HEK293 (cell line): ENCODE measurements around the gene PPP1R18.

Experiments used
- CTCF ChIA-PET: fragments of 350-600 bp; formaldehyde crosslinking; extraction: SDS; loops from one replicate; lab custom pipeline; 2021; ENCODE audit warnings: antibody characterized with exemption; lab: Yijun Ruan, JAX
- POLR2A ChIA-PET: fragments of 300-600 bp; formaldehyde crosslinking; extraction: SDS; loops from one replicate; lab custom pipeline; 2020; ENCODE audit warnings: antibody characterized with exemption, inconsistent platforms; lab: Yijun Ruan, JAX
- H3K27ac ChIP-seq: fragments of 200-500 bp; sonication (Bioruptor generic); 2 replicates; pipeline ENCODE4 v1.5.1; 2014; ENCODE audit warnings: low read depth, low read length, control low read depth, inconsistent platforms; ENCODE audit errors: extremely low read depth
- H3K36me3 ChIP-seq, 2 experiments: fragments of 200-500 bp in 1 of 2; sonication (Bioruptor generic) in 1 of 2; 1 replicate in 1 of 2; 2 replicates in 1 of 2; pipeline ENCODE4 v1.5.1; 2014 to 2017; ENCODE audit warnings: inconsistent platforms in 2 of 2, low read length in 2 of 2; ENCODE audit not compliant: control insufficient read depth in 2 of 2, insufficient read depth in 1 of 2
- H3K4me1 ChIP-seq: fragments of 200-500 bp; sonication (Bioruptor generic); 2 replicates; pipeline ENCODE4 v1.5.1; 2014; ENCODE audit warnings: mild to moderate bottlenecking, low read length, inconsistent platforms; ENCODE audit not compliant: control insufficient read depth, insufficient read depth
- H3K4me3 ChIP-seq: 2 replicates; pipeline ENCODE4 v1.5.1; 2011; ENCODE audit warnings: low read depth, mild to moderate bottlenecking, control low read depth, low read length, moderate library complexity
- H3K9me3 ChIP-seq: fragments of 200-500 bp; sonication (Bioruptor generic); 2 replicates; pipeline ENCODE4 v1.5.1; 2014; ENCODE audit warnings: low read depth, low read length, inconsistent platforms; ENCODE audit not compliant: control insufficient read depth, insufficient read depth
- EGR2 ChIP-seq: fragments of 450-650 bp; formaldehyde crosslinking; IDR thresholded peaks from 2 replicates; pipeline ENCODE4 v1.5.1; 2016; ENCODE audit warnings: low read depth, missing biosample characterization, missing genetic modification characterization
- GLIS1 ChIP-seq: fragments of 450-650 bp; formaldehyde crosslinking; IDR thresholded peaks from 2 replicates; pipeline ENCODE4 v1.5.1; 2016; ENCODE audit warnings: missing biosample characterization, missing genetic modification characterization
- HOXD13 ChIP-seq: sonication (generic); formaldehyde crosslinking; IDR thresholded peaks from 2 replicates; pipeline ENCODE4 v1.8.0; 2022; ENCODE audit warnings: missing genetic modification reagents, borderline replicate concordance
- KLF8 ChIP-seq: fragments of 450-650 bp; formaldehyde crosslinking; IDR thresholded peaks from 2 replicates; pipeline ENCODE4 v1.5.1; 2016; ENCODE audit warnings: missing biosample characterization, missing genetic modification characterization
- KLF9 ChIP-seq: fragments of 450-650 bp; formaldehyde crosslinking; IDR thresholded peaks from 2 replicates; pipeline ENCODE4 v1.5.1; 2016; ENCODE audit warnings: missing biosample characterization, missing genetic modification characterization, low read depth
- OVOL3 ChIP-seq: fragments of 450-650 bp; formaldehyde crosslinking; IDR thresholded peaks from 2 replicates; pipeline ENCODE4 v1.5.1; 2016; ENCODE audit warnings: missing biosample characterization, missing genetic modification characterization
- PRDM1 ChIP-seq: fragments of 450-650 bp; formaldehyde crosslinking; IDR thresholded peaks from 2 replicates; pipeline ENCODE4; 2016; ENCODE audit warnings: missing biosample characterization, missing genetic modification characterization
- REPIN1 ChIP-seq: fragments of 450-650 bp; formaldehyde crosslinking; IDR thresholded peaks from 2 replicates; pipeline ENCODE4 v1.5.1; 2017; ENCODE audit warnings: missing biosample characterization, missing genetic modification characterization, low read depth
- YY1 ChIP-seq: fragments of 450-650 bp; formaldehyde crosslinking; IDR thresholded peaks from 2 replicates; pipeline ENCODE4 v1.5.1; 2018; ENCODE audit warnings: missing biosample characterization, missing genetic modification characterization
- YY2 ChIP-seq: fragments of 450-650 bp; formaldehyde crosslinking; IDR thresholded peaks from 2 replicates; pipeline ENCODE4 v1.5.1; 2016; ENCODE audit warnings: missing biosample characterization, missing genetic modification characterization
- ZBTB48 ChIP-seq: fragments of 450-650 bp; formaldehyde crosslinking; IDR thresholded peaks from 2 replicates; pipeline ENCODE4 v1.5.1; 2016; ENCODE audit warnings: missing biosample characterization, missing genetic modification characterization
- ZBTB7A ChIP-seq: fragments of 450-650 bp; formaldehyde crosslinking; IDR thresholded peaks from 2 replicates; pipeline ENCODE4 v1.5.1; 2016; ENCODE audit warnings: low read depth, missing biosample characterization, missing genetic modification characterization
- ZFP37 ChIP-seq: fragments of 450-650 bp; formaldehyde crosslinking; IDR thresholded peaks from 2 replicates; pipeline ENCODE4 v1.5.1; 2016; ENCODE audit warnings: missing biosample characterization, missing genetic modification characterization
- ZFP69B ChIP-seq: fragments of 450-650 bp; formaldehyde crosslinking; IDR thresholded peaks from 2 replicates; pipeline ENCODE4 v1.5.1; 2016; ENCODE audit warnings: missing biosample characterization, missing genetic modification characterization
- ZNF121 ChIP-seq: fragments of 450-650 bp; formaldehyde crosslinking; IDR thresholded peaks from 2 replicates; pipeline ENCODE4 v1.5.1; 2016; ENCODE audit warnings: missing biosample characterization, missing genetic modification characterization
- ZNF155 ChIP-seq: fragments of 450-650 bp; formaldehyde crosslinking; IDR thresholded peaks from 2 replicates; pipeline ENCODE4 v1.5.1; 2016; ENCODE audit warnings: missing biosample characterization, missing genetic modification characterization
- ZNF16 ChIP-seq: fragments of 450-650 bp; formaldehyde crosslinking; IDR thresholded peaks from 2 replicates; pipeline ENCODE4 v1.5.1; 2016; ENCODE audit warnings: low read depth, missing biosample characterization, missing genetic modification characterization
- ZNF26 ChIP-seq: fragments of 450-650 bp; formaldehyde crosslinking; IDR thresholded peaks from 2 replicates; pipeline ENCODE4 v1.5.1; 2016; ENCODE audit warnings: missing biosample characterization, missing genetic modification characterization
- ZNF37A ChIP-seq: fragments of 450-650 bp; IDR thresholded peaks from 2 replicates; pipeline ENCODE4 v1.5.1; 2018; ENCODE audit warnings: missing biosample characterization, missing genetic modification characterization
- ZNF521 ChIP-seq: fragments of 450-650 bp; formaldehyde crosslinking; IDR thresholded peaks from 2 replicates; pipeline ENCODE4 v1.5.1; 2017; ENCODE audit warnings: missing biosample characterization, mild to moderate bottlenecking, missing genetic modification characterization
- ZNF660 ChIP-seq: fragments of 450-650 bp; IDR thresholded peaks from 2 replicates; pipeline ENCODE4 v1.5.1; 2018; ENCODE audit warnings: missing biosample characterization, mild to moderate bottlenecking, missing genetic modification characterization
- ZNF768 ChIP-seq: fragments of 450-650 bp; formaldehyde crosslinking; IDR thresholded peaks from 2 replicates; pipeline ENCODE4 v1.5.1; 2018; ENCODE audit warnings: missing biosample characterization, mild to moderate bottlenecking, missing genetic modification characterization
- ZNF791 ChIP-seq: fragments of 450-650 bp; formaldehyde crosslinking; IDR thresholded peaks from 2 replicates; pipeline ENCODE4 v1.5.1; 2016; ENCODE audit warnings: missing biosample characterization, missing genetic modification characterization
- ZSCAN23 ChIP-seq: fragments of 450-650 bp; formaldehyde crosslinking; IDR thresholded peaks from 2 replicates; pipeline ENCODE4 v1.5.1; 2016; ENCODE audit warnings: missing biosample characterization, missing genetic modification characterization
- TF ChIP-seq, protein P1 (sequence below): fragments of 450-650 bp; formaldehyde crosslinking; IDR thresholded peaks from 2 replicates; pipeline ENCODE4 v1.5.1; 2016; ENCODE audit warnings: missing biosample characterization, missing genetic modification characterization, low read depth
- TF ChIP-seq, protein P2 (sequence below): fragments of 450-650 bp; formaldehyde crosslinking; IDR thresholded peaks from 2 replicates; pipeline ENCODE4 v1.5.1; 2016; ENCODE audit warnings: missing biosample characterization, missing genetic modification characterization
- TF ChIP-seq, protein P3 (sequence below): fragments of 450-650 bp; formaldehyde crosslinking; conservative IDR thresholded peaks from 2 replicates; pipeline ENCODE4 v1.5.1; 2016; ENCODE audit warnings: low read depth, missing biosample characterization, missing genetic modification characterization

PPP1R18 gene

DNA sequence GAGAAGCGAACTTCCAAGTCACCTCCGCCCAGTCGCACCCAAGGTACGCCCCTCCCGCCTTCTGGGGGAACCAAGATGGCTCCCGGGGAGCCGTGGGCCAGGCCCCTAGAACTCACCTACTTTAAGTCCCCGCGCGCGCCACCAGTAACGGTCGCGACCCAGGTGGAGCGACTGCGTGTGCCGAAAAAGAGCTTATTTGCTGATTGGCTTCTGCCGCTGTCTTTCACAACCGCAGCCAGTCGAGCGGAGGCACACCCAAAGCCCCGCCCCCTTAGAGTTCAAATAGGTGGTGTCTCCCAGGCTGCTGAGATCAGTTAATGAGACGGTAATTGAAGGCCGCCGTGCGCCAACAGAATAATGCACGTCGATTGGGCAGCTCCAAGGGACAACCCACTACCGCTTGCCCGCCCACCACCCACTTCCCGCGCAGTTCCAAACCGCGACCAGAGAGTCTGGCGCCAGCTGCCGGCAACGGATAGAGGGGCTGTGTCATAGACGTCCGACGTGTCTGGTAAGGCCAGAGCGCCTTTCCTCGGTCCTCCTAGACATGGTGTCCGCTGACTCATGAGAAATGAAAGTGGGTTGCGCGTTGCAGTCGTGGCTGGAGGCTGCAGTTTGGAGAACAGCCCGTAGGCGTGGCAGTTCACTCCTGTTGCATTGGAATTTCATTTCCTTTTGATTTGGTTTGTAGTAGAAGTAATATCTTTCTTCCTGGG, 30.8 kb upstream of the PPP1R18 start, which contains the start of gene MDC1 (continued):
- TF ChIP-seq ZNF26 (tag by site-specific recombination): no peak
- peak; percentile 82 for TF ChIP-seq KLF9 (tag by site-specific recombination)
- peak; percentile 84 for TF ChIP-seq EGR2 (tag by site-specific recombination)
- peak; percentile 97 for TF ChIP-seq ZBTB48 (tag by site-specific recombination)
- peak; percentile 91 for TF ChIP-seq YY1
- TF ChIP-seq, protein P1, sequence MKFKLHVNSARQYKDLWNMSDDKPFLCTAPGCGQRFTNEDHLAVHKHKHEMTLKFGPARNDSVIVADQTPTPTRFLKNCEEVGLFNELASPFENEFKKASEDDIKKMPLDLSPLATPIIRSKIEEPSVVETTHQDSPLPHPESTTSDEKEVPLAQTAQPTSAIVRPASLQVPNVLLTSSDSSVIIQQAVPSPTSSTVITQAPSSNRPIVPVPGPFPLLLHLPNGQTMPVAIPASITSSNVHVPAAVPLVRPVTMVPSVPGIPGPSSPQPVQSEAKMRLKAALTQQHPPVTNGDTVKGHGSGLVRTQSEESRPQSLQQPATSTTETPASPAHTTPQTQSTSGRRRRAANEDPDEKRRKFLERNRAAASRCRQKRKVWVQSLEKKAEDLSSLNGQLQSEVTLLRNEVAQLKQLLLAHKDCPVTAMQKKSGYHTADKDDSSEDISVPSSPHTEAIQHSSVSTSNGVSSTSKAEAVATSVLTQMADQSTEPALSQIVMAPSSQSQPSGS (tag by site-specific recombination): peak; percentile 59; the same call in 1 of the 2 replicates
- no peak for TF ChIP-seq ZNF791
- TF ChIP-seq ZNF37A (tag by site-specific recombination): no peak
- peak; percentile 85 for TF ChIP-seq GLIS1 (tag by site-specific recombination)
- TF ChIP-seq ZBTB7A: peak; percentile 90
- peak; percentile 28; the same call in 1 of the 2 replicates for TF ChIP-seq REPIN1 (tag by site-specific recombination)
- no peak for TF ChIP-seq ZNF155 (tag by site-specific recombination)
- peak; percentile 95 for TF ChIP-seq PRDM1
- no peak for TF ChIP-seq ZNF768 (tag by site-specific recombination)
- TF ChIP-seq KLF8 (tag by site-specific recombination): peak; percentile 95
- no peak; the same call in 1 of the 2 replicates for TF ChIP-seq OVOL3
- peak; percentile 75; the same call in 1 of the 2 replicates for TF ChIP-seq HOXD13 (CRISPR knock-in tag)

DNA sequence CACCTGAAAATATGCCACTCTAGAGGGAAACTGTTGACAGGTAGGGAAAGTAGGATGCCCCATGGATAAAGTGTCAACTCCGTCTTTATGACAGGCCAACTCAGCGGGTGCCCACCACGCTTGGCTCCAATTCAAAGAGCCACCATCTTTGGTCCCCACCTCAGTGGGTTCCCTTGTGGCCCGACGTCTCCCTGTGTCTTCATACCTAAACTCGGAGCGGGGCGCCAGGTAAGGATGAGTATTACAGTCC, 30.4 kb upstream of the PPP1R18 start:
- H3K36me3 ChIP-seq: peaks cover 14 to 45% of the 10 kb centered on the region in 2 experiments
- no peaks in the 10 kb centered on the region for H3K9me3 ChIP-seq
- H3K27ac ChIP-seq: peak overlapping the region; percentile 88
- ChIA-PET POLR2A (interaction anchor here (0.6 to 10.1 kb wide), 29 partner anchors 9 to 1111 kb away, joined by 3 to 235 read pairs (median 7); partner anchors contain the start of genes ABCF1, ATAT1, C6orf136 and DHX16), CTCF (interaction anchor here (0.9 to 18.7 kb wide), 5 partner anchors 14 to 40 kb away, joined by 3 to 692 read pairs (median 5); partner anchors contain the start of genes DHX16 and NRM)
- peak overlapping the region; percentile 72 for H3K4me3 ChIP-seq
- peaks cover 6% of the 10 kb centered on the region for H3K4me1 ChIP-seq
- TF ChIP-seq ZNF121: peak; percentile 75; the same call in 1 of the 2 replicates
- TF ChIP-seq ZNF16 (tag by site-specific recombination): peak; percentile 30; the same call in 1 of the 2 replicates
- TF ChIP-seq, protein P2, sequence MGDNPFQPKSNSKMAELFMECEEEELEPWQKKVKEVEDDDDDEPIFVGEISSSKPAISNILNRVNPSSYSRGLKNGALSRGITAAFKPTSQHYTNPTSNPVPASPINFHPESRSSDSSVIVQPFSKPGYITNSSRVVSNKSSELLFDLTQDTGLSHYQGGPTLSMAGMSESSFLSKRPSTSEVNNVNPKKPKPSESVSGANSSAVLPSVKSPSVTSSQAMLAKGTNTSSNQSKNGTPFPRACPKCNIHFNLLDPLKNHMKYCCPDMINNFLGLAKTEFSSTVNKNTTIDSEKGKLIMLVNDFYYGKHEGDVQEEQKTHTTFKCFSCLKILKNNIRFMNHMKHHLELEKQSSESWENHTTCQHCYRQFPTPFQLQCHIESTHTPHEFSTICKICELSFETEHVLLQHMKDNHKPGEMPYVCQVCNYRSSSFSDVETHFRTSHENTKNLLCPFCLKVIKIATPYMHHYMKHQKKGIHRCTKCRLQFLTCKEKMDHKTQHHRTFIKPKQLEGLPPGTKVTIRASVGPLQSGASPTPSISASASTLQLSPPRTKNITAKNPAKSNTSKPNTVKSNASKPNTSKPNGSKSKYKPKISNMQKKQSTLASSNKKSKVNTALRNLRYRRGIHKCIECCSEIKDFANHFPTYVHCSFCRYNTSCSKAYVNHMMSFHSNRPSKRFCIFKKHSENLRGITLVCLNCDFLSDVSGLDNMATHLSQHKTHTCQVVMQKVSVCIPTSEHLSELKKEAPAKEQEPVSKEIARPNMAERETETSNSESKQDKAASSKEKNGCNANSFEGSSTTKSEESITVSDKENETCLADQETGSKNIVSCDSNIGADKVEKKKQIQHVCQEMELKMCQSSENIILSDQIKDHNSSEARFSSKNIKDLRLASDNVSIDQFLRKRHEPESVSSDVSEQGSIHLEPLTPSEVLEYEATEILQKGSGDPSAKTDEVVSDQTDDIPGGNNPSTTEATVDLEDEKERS (tag by site-specific recombination): peak; percentile 67; the same call in 1 of the 2 replicates
- TF ChIP-seq ZNF521 (tag by site-specific recombination): no peak
- 0 out of 2 replicates have a peak, but pooled peaks have one; percentile 21 for TF ChIP-seq ZSCAN23
- TF ChIP-seq YY2: peak; percentile 47; the same call in 1 of the 2 replicates
- peak; percentile 76 for TF ChIP-seq ZFP69B
- TF ChIP-seq, protein P3, sequence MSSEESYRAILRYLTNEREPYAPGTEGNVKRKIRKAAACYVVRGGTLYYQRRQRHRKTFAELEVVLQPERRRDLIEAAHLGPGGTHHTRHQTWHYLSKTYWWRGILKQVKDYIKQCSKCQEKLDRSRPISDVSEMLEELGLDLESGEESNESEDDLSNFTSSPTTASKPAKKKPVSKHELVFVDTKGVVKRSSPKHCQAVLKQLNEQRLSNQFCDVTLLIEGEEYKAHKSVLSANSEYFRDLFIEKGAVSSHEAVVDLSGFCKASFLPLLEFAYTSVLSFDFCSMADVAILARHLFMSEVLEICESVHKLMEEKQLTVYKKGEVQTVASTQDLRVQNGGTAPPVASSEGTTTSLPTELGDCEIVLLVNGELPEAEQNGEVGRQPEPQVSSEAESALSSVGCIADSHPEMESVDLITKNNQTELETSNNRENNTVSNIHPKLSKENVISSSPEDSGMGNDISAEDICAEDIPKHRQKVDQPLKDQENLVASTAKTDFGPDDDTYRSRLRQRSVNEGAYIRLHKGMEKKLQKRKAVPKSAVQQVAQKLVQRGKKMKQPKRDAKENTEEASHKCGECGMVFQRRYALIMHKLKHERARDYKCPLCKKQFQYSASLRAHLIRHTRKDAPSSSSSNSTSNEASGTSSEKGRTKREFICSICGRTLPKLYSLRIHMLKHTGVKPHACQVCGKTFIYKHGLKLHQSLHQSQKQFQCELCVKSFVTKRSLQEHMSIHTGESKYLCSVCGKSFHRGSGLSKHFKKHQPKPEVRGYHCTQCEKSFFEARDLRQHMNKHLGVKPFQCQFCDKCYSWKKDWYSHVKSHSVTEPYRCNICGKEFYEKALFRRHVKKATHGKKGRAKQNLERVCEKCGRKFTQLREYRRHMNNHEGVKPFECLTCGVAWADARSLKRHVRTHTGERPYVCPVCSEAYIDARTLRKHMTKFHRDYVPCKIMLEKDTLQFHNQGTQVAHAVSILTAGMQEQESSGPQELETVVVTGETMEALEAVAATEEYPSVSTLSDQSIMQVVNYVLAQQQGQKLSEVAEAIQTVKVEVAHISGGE (tag by site-specific recombination): peak; percentile 38; the same call in 1 of the 2 replicates
- peak; percentile 42; the same call in 1 of the 2 replicates for TF ChIP-seq ZFP37 (tag by site-specific recombination)
- TF ChIP-seq ZNF660 (tag by site-specific recombination): peak; percentile 39
